Measurements from ENCODE around the gene TNRC6A. TPM values are rescaled to one million over a fixed set of nuclear protein-coding genes. Genes with fewer than 3 reads are reported as not detected.

Gene TNRC6A
- total and polyA plus RNA-seq, 2 experiments from 2014 or later = 93.1 to 124 TPM

DNA sequence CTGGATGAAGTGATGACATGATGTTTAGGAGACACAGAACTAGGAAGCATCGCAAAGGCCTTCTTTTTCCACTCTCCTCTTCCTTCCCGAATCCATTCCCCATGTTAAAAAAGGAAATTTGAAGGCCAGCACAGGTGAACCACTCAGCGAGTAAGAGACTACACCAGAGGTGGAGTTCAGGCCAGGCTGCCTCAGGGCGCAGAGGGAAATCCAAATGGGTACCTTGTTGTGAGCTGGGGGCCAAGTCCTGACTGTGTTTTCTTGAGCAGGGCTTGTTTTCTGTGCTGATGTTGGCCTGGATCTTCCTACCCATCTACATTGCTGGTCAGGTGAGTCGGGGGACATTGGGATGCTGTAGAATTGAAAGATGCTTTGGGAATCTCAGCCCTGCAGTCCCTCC, 142.4 kb downstream of the TNRC6A start:
- H3K36me3 Mint-ChIP-seq (ENCODE audit: low read depth) = no peaks in the 10 kb centered on the region

DNA sequence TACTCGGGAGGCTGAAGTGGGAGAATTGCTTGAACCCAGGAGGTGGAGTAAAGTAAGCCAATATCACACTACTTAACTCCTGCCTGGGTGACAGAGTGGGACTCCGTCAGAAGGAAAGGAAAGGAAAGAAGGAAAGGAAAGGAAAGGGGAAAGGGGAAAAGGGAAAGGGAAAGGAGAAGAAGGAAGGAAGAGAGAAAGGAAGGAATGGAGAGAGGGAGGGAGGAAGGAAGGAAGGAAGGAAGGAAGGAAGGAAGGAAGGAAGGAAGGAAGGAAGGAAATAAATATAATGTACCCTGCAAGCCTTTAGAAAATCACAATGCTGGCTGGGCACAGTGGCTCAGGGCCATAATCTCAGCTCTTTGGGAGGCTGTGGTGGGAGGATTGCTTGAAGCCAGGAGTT, 143.6 kb downstream of the TNRC6A start:
- no peaks in the 10 kb centered on the region for H3K27me3 Mint-ChIP-seq (ENCODE audit: insufficient read depth, low read depth, poor library complexity)
- Histone ChIP-seq H3K27ac (ENCODE audit: low read depth) (no peak overlapping the region), H2AFZ (no peak overlapping the region), H3K27me3 (ENCODE audit: insufficient read depth) (no peaks in the 10 kb centered on the region), H3K79me2 (replicated peaks; ENCODE audit: insufficient read depth) (no peaks in the 10 kb centered on the region), H3K9me2 (ENCODE audit: insufficient read depth) (no peaks in the 10 kb centered on the region), H3F3A (replicated peaks; ENCODE audit: low read depth) (no peaks in the 10 kb centered on the region), H3K4me1 (ENCODE audit: insufficient read depth) (no peaks in the 10 kb centered on the region), H4K20me1 (replicated peaks; ENCODE audit: insufficient read depth) (no peaks in the 10 kb centered on the region), H3K4me2 (no peak overlapping the region), H3K36me3 (ENCODE audit: insufficient read depth) (no peaks in the 10 kb centered on the region), H3K4me3 (no peak overlapping the region)
- H3K4me3 Mint-ChIP-seq = no peak overlapping the region
- no peak for ATAC-seq
- DNase-seq (ENCODE audit: low spot score) = no peak
- TF ChIP-seq, protein P1, sequence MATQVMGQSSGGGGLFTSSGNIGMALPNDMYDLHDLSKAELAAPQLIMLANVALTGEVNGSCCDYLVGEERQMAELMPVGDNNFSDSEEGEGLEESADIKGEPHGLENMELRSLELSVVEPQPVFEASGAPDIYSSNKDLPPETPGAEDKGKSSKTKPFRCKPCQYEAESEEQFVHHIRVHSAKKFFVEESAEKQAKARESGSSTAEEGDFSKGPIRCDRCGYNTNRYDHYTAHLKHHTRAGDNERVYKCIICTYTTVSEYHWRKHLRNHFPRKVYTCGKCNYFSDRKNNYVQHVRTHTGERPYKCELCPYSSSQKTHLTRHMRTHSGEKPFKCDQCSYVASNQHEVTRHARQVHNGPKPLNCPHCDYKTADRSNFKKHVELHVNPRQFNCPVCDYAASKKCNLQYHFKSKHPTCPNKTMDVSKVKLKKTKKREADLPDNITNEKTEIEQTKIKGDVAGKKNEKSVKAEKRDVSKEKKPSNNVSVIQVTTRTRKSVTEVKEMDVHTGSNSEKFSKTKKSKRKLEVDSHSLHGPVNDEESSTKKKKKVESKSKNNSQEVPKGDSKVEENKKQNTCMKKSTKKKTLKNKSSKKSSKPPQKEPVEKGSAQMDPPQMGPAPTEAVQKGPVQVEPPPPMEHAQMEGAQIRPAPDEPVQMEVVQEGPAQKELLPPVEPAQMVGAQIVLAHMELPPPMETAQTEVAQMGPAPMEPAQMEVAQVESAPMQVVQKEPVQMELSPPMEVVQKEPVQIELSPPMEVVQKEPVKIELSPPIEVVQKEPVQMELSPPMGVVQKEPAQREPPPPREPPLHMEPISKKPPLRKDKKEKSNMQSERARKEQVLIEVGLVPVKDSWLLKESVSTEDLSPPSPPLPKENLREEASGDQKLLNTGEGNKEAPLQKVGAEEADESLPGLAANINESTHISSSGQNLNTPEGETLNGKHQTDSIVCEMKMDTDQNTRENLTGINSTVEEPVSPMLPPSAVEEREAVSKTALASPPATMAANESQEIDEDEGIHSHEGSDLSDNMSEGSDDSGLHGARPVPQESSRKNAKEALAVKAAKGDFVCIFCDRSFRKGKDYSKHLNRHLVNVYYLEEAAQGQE (IDR thresholded peaks at IDR 0.05; ENCODE audit: unreplicated experiment) = no peak
- TF ChIP-seq EZH2 (IDR thresholded peaks at IDR 0.05; ENCODE audit: low read depth, unreplicated experiment) = no peak
- TF ChIP-seq, protein P2, sequence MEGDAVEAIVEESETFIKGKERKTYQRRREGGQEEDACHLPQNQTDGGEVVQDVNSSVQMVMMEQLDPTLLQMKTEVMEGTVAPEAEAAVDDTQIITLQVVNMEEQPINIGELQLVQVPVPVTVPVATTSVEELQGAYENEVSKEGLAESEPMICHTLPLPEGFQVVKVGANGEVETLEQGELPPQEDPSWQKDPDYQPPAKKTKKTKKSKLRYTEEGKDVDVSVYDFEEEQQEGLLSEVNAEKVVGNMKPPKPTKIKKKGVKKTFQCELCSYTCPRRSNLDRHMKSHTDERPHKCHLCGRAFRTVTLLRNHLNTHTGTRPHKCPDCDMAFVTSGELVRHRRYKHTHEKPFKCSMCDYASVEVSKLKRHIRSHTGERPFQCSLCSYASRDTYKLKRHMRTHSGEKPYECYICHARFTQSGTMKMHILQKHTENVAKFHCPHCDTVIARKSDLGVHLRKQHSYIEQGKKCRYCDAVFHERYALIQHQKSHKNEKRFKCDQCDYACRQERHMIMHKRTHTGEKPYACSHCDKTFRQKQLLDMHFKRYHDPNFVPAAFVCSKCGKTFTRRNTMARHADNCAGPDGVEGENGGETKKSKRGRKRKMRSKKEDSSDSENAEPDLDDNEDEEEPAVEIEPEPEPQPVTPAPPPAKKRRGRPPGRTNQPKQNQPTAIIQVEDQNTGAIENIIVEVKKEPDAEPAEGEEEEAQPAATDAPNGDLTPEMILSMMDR (conservative IDR thresholded peaks at IDR 0.05; ENCODE audit: low read depth in 2 of 2) = no peak
- TF ChIP-seq STAT1 (IDR thresholded peaks at IDR 0.05; ENCODE audit: unreplicated experiment) = no peak
- TF ChIP-seq NANOG (IDR thresholded peaks at IDR 0.05; ENCODE audit: borderline replicate concordance) = no peak
- TF ChIP-seq POLR2AphosphoS5 (IDR thresholded peaks at IDR 0.05; ENCODE audit: low read depth) = no peak
- TF ChIP-seq, protein P3, sequence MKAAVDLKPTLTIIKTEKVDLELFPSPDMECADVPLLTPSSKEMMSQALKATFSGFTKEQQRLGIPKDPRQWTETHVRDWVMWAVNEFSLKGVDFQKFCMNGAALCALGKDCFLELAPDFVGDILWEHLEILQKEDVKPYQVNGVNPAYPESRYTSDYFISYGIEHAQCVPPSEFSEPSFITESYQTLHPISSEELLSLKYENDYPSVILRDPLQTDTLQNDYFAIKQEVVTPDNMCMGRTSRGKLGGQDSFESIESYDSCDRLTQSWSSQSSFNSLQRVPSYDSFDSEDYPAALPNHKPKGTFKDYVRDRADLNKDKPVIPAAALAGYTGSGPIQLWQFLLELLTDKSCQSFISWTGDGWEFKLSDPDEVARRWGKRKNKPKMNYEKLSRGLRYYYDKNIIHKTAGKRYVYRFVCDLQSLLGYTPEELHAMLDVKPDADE (IDR thresholded peaks at IDR 0.05) = no peak
- H3K4me1 Mint-ChIP-seq = no peaks in the 10 kb centered on the region
- H3K36me3 Mint-ChIP-seq (ENCODE audit: low read depth) = no peaks in the 10 kb centered on the region
- no peak overlapping the region for H3K27ac Mint-ChIP-seq
- H3K9me3 Mint-ChIP-seq = no peaks in the 10 kb centered on the region; the same call in 2 of the 3 replicates

More for the DNA sequence above, 142.4 kb downstream of the TNRC6A start:
- H4K20me1 ChIP-seq (replicated peaks; ENCODE audit: insufficient read depth) = no peaks in the 10 kb centered on the region
- H3K4me1 ChIP-seq (ENCODE audit: insufficient read depth) = no peaks in the 10 kb centered on the region
- H3K79me2 ChIP-seq (replicated peaks; ENCODE audit: insufficient read depth) = no peaks in the 10 kb centered on the region
- H3K27me3 Mint-ChIP-seq (ENCODE audit: insufficient read depth, low read depth, poor library complexity) = no peaks in the 10 kb centered on the region
- no peak overlapping the region for H3K27ac ChIP-seq (ENCODE audit: low read depth)
- H3K9me3 Mint-ChIP-seq = no peaks in the 10 kb centered on the region; the same call in 2 of the 3 replicates
- no peaks in the 10 kb centered on the region for H3K36me3 ChIP-seq (ENCODE audit: insufficient read depth)
- no peak overlapping the region for H3K4me2 ChIP-seq
- DNase-seq (ENCODE audit: low spot score) (no peak), ATAC-seq (no peak)
- no peaks in the 10 kb centered on the region for H3K27me3 ChIP-seq (ENCODE audit: insufficient read depth)
- no peak overlapping the region for H3K27ac Mint-ChIP-seq
- H3K9me2 ChIP-seq (ENCODE audit: insufficient read depth) = no peaks in the 10 kb centered on the region
- no peaks in the 10 kb centered on the region for H3F3A ChIP-seq (replicated peaks; ENCODE audit: low read depth)
- H3K4me1 Mint-ChIP-seq = no peaks in the 10 kb centered on the region
- TF ChIP-seq NANOG (IDR thresholded peaks at IDR 0.05; ENCODE audit: borderline replicate concordance) (no peak), EZH2phosphoT487 (IDR thresholded peaks at IDR 0.05; ENCODE audit: unreplicated experiment) (no peak)
- TF ChIP-seq, protein P1 (IDR thresholded peaks at IDR 0.05; ENCODE audit: unreplicated experiment) = no peak
- no peak overlapping the region for H3K4me3 Mint-ChIP-seq
- no peak overlapping the region for H3K4me3 ChIP-seq
- H2AFZ ChIP-seq = no peak overlapping the region
